HG03378 (cell line): ENCODE results near the gene GARRE1.

Experiments used
- ATAC-seq: cut with Tn5 transposase; IDR thresholded peaks from one replicate; pipeline ENCODE4 v1.9.1; 2021; ENCODE audit warnings: mild to moderate bottlenecking, moderate library complexity; ENCODE audit not compliant: unreplicated experiment

Gene GARRE1

DNA sequence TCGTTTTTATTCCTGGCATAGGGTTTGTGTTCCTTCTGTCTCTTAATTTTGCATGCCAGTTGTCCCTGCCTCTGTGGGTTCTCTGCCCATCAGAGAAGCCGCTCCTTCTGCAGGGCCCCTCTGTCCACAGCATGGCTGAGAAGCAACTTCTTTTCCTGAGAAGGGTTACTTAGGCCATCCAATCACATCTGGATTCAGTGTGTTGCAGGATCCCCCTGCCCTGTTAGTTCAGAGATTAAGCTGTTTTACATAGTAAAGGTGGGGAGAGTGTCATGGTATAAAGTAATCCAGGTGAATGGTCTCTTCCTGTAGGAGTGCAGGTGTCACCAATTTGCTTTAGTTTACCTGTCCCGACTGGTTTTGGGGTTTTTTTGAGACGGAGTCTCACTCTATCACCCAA, 22.9 kb upstream of the GARRE1 start:
- no peak for ATAC-seq

DNA sequence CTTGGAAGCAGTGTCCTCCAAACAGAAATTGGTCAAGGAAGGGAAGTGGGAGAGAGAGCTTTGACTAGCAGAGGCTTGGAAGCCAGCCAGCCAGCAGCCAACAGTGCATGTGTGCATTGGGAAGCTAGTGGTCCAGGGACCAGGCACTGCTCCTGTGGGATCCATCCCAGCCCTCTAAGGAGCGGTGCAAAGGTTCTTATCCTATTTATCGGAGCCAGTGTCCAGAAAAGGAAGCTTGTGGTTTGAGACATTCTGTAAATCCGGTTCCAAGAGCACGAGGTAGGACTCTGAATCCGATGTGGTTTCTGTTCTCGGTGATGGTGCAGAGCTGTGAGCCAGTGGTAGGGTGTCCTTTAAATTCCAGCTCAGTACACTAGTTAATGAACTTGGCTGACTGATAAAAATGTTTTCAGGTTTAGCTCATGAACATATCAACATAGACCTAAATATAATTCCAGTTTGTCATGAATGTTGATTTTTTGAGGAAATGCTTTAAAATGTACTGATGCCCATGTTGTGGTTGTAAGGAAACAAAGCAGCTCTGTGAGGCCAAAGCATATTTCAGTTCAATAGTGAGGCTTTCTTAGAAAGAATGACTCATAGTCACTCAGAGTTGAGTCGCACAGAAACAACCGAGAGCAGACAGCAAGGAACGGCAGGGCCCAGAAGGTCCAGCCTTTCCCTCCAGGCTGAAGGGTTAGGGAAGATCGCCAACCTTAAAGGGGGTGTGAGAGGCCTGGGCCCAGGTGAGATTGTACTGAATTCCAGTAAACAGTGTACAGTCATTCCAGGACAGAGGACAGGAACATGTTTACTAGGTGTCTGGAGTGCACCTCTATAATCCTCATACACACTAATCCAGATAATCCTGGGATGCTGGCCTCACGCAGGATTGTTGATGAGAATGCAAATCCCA, 21.5 kb upstream of the GARRE1 start:
- ATAC-seq: no peak

DNA sequence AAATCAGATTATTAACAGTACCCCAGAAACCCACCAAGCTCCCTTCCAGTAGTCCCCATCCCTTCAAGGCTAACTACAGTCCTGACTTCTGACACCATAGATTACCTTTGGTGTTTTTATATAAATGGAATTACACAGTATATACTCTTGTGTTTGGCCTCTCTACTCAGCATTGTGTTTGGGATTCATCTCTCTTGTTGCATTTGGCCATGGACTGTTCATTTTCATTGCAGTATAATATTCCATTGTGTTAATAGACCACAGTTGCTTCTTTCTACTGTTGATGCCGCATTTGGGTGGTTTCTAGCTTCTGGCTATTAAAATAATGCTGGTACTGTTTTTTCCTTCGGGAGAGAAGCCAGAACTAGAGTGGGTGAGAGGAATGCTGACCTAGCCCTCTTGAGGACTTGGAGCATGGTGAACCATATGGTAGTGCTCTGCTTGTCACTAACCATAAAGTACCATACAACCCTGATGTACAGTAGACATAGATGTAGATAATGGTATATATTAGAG, 18.9 kb upstream of the GARRE1 start:
- no peak for ATAC-seq

DNA sequence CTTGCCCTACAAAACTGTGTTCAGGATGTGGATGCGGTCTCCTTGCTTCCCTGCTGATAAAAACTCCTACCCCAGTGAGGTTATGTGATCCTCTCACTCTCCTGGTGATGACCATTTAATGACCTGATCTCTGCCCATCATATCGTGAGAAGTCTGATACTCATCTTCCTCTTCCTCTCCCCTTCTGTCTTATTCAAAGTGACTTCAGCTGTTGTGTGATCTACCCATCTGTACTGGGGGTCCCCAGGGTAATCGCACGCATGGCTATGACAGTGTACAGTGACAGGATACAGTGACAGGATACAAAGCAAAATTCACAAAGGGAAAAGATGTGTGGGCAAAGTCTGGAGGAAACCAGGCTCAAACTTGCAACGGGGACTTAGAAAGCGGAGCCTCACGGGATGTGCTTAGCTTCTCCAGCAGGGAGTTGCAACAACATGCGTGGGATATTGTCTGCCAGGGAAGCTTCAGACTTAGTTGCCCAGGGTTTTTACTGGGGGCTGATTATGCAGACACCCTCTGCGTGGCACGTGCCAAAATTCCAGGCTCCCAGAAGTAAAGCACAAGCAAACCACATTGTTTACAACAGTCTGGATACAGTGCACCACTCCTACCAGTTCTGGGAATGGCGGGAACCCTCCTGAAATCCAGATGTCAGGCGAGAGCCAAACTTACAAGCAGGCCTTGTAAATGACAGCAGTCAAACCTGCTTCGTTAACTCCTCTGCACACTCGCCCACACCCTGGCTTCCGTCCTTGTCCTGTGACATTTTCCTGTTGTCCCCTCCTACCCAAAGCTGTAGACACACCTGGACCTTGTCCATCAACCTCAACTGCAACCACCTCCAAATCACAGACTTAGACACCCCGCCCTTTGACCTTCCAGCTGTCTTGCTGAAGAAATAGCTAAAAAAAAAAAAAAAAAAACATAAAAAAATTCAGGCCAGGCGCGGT, 18.0 kb upstream of the GARRE1 start:
- no peak for ATAC-seq

DNA sequence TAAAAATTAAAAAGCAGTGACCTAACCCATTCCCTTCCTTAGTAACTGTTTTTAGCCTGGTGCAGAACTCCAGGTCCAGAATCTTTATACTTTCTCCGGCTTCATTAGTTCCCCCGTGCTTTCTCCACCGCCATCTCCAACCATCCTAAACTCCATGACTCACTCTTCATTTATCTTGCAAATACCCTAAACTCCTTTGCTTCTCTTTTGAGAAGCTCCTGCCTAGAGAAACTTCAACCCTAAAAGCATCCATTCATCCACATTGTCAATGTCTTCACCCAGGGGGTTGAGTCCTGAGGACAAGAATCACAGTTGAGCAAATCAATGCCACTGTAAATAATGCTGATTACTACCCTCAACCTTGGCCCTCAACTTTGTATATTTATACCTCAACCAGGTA, 17.1 kb upstream of the GARRE1 start:
- ATAC-seq: no peak

DNA sequence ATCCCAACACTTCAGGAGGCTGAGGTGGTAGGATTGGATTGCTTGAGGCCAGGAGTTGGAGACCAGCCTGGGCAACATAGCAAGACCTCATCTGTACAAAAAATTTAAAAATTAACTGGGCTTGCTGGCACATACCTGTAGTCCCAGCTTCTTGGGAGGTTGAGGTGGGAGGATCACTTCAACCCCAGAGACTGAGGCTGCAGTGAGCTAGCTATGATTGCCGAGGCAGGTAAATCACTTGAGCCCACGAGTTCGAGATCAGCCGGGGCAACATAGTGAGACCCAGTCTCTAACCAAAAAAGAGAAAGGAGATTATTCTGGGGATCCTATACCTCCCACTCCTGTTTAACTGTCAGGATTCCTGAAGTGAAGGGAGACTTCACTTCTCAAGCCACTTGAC, 16.4 kb upstream of the GARRE1 start:
- ATAC-seq: no peak

DNA sequence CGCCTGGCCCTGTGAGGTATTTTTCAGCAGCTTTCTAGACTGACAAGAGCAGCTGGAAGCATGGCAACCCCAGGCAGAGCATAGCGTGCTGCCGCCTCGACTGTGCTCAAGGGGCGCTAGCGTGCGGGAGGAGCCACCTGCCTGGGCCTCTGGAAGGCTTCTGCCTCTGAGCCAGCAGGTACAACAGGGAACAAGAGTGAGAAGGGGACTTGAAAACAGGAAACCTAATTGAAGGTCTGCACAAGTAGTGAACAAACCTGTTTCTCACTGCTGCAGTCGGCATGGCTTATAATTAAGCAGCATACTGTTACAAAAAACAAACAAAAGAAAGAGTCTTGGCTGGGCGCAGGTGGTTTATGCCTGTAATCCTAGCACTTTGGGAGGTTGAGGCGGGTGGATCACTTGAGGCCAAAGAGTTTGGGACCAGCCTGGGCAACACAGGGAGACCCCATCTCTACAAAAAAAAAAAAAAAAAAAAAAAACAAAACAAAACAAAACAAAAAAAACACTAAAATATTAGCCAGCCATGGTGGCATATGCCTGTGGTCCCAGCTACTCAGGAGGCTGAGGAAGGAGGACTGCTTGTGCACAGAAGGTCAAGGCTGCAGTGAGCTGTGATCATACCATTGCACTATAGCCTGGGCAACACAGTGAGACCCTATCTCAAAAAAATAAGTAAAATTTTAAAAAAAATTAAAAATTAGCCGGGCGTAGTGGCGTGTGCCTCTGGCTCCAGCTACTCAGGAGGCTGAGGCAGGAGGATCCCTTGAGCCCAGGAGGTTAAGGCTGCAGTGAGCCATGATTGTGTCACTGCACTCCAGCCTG, 12.6 kb upstream of the GARRE1 start:
- ATAC-seq: no peak

DNA sequence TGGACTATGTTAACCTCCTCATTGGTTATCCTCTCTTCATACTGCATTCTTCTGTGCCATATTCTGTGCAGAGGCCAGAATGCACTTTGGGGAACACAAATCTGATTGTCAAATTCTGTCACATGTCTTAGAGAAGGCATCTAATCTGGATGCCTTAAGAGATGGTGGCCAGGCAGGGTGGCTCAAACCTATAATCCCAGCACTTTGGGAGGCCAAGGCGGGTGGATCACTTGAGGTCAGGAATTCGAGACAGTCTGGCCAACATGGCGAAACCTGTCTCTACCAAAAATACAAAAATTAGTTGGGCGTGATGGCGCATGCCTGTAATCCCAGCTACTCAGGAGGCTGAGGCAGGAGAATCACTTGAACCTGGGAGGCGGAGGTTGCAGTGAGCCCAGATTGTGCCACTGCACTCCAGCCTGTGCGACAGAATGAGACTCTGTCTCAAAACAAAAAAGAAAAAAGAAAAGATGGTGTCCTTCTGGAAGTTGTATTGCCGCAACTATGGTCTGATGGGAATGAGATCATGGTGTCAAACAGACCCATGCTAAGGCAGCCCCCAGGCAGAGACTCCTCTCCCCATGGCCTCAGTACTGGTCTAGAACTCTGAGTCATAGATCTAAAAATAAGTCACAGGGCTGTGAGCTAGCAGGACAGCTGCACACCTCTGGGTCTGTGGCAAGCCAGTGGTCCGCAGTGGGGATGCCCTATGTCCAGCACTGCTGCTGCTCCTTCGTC, 11.0 kb upstream of the GARRE1 start:
- ATAC-seq: peak; percentile 53

DNA sequence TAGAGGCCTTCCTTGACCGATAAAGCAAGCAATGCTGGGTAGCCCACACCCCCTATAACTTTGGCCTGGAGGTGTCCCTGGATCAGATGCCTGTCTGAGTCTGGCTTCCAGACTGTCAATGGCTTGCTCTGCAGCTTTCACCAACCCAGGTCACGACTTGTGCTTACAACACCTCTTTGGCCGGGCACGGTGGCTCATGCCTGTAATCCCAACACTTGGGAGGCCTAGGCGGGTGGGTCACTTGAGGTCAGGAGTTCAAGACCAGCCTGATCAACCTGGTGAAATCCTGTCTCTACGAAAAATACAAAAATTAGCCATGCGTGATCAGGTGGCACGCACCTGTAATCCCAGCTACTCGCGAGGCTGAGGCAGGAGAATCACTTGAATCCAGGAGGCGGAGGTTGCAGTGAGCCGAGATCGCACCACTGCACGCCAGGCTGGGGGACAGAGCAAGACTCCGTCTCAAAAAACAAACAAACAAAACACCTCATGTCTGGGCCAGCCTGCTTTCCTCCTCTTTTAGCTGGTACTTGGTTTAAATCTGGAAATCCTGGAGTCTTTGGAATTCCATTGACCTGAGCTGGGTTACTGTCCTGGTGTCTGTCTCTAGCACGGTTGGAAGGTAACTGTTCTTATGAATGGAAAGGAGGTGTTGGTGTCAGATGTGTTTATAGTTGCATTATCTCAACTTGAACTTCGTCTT, 10.3 kb upstream of the GARRE1 start:
- no peak for ATAC-seq

DNA sequence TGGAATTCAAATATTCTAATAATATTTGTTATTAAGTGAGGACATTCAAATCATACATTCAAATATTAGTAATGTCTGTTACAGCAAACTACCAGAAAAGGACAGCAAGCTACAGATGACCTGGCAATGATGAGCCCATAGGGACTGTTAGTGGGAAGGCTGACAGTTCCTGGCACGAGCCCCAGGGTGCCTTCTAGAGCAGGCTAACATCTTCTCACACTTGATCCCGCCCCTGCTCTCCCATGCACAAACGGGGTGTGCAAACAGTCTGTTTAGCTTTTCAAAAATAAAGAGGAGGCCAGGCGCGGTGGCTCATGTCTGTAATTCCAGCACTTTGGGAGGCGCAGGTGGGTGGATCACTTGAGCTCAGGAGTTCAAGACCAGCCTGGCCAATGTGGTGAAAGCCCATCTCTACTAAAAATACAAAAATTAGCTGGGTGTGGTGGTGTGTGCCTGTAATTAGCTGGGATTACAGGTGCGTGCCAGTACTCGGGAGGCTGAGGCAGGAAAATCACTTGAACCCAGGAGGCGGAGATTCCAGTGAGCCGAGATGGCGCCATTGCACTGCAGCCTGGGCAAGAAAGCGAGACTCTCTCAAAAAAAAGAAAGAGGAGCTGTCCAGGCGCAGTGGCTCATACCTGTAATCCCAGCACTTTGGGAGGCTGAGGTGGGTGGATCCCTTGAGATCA, 9.6 kb upstream of the GARRE1 start:
- ATAC-seq: no peak

DNA sequence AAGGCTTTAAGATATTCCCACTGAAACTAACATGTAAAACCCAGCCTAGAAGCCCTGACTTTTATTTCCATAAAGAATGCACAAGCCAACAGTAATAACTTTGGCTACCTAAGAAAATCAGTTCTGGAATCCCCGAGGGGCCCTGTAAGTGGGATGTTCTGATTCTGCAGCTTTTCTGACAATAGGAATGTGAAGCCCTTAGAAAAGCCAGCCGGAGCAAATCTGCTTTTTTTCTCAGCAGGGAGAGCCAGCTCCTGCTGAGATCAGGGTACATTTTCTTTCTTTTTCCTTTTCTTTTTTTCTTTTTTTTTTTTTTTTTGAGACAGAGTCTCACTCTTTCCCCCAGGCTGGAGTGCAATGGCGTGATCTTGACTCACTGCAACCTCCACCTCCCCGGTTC, 8.0 kb upstream of the GARRE1 start:
- no peak for ATAC-seq

DNA sequence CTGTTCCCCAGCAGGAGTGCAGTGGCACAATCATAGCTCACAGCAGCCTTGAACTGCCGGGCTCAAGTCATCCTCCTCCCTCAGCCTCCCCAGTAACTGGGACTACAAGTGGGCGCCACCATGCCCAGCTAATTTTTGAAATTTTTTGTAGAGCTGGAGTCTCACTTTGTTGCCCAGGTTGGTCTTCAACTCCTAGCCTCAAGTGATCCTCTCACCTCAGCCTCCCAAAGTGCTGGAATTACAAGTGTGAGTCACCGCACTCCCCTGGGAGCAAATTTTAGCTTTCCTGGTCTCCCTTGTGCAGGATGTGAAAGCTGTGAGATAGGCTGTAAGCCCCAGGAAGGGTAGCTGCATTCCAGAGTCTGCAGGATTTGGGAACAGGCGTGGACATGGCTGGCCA, 5.4 kb upstream of the GARRE1 start:
- ATAC-seq: no peak

DNA sequence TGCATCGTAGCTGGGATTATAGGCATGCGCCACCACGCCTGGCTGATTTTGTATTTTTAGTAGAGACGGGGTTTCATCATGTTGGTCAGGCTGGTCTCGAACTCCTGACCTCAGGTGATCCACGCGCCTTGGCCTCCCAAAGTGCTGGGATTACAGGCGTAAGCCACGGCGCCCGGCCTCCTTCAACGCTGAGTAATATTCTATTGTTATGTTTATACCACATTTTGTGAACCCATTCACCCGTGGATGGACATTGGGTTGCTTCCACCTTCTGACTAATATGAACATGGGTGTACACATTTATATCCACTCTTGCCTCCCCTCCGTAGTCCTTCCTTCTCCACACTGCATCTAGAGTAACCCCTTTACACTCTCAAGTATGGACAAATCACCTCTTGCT, 1.2 kb upstream of the GARRE1 start:
- peak; percentile 14 for ATAC-seq

DNA sequence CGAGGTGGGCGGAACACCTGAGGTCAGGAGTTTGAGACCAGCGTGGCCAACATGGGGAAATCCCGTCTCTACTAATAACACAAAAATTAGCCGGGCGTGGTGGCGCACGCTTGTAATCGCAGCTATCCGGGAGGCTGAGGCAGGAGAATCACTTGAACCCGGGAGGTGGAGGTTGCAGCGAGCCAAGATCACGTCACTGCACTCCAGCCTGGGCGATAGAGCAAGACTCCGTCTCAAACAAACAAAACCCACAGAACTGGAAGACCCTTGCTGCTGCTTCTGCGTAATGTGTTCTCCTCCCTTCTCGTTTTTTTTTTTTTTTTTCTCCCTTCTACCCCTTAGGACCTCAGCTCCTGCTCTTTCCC, 691 bp upstream of the GARRE1 start:
- ATAC-seq: peak; percentile 15

DNA sequence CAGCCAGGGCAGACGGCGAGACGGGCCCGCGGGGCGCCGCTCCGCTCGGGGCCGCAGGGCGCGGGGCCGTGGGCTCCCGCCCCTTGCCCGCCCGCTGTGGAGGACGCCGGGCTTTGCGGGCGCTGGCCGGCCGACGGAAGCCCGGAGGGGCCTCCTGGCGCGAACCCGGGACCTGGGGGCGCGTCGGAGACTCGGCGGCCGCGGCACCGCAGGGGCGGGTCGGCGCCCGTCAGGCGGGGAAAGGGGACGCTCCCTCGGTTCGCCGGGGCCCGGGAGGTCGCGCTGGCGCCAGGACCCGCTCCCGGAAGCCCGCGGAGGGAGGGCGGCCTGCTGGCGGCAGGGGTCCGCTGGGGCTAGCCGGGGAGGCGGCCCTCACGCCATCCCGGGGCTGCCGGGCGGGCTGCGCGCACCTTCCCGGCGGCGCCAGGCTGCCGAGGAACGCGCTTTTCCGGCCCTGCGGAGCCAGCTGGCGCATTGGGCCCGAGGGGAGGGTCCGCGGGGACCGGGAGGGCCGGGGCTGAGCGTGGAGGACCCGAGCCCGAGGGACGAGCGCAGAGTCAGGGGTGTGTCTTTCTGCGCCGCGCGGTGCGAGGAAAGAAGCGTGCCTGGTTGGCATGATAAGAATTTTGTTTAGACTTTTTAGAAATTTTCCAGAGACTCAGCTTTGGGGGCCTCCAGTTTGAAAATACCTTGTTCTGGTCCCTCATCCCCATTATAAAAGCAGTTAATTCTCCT, 511 bp downstream of the GARRE1 start:
- ATAC-seq: peak; percentile 18

DNA sequence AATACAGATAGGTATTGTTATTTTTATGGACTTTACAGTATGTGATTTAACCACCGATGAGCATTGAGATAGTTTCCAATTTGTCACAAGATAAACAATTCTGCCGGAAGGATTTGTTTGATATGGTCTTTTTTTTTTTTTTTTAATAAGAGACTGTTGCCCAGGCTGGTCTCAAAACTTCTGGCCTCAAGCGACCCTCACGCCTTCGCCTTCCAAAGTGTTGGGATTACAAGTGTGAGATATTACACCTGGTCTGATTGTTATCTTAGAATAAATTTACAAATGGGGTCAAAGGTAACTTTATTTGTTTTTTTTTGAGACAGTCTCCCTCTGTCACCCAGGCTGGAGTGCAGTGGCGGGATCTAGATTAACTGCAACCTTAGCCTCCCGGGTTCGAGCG, 1.2 kb downstream of the GARRE1 start:
- no peak for ATAC-seq

DNA sequence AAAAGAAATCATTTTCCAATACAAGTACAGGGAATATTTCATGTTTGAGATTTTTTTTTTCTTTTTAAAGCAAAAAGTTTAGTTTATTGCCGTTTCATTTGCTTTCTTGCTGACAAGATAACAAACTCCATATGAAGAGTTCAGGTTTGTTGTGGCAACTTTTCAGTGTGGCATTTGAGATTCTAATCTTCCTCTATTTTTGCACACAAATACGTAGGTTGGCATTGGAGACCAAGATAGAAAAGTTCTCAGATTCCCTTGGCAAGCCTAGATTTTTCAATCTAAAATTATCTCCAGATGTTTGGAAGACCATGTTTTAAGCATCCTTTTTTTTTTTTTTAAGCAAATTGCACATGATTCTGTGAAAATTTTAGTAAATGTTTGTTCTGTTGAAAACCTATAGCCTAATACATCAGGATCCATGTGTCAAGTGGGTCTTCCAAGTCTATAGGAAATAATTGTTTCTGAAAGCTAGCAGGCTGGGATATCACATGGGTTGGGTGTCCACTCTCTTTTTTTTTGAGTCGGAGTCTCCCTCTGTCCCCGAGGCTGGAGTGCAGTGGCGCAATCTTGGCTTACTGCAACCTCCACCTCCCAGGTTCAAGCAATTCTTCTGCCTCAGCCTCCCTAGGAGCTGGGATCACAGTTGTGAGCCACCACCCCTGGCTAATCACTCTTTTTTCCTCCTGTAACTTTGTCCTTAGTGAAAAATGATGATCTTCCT, 2.6 kb downstream of the GARRE1 start:
- ATAC-seq: no peak

DNA sequence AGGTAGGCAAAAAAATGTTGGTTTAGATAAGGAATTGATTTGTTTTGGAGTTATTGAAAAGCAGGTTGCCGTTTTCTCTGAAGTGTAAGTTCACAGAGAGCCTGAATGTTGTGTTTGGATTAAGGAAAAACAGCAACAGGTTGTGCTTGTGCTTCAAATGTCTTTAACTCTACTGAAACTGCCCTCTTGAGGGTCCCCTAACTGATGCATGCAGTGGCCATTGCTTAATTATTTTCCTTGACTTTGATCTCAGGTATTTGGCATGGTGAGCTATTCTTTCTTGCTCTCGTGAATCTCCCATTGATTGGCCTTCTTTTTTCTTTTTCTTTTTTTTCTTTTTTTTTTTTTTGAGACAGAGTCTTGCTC, 3.2 kb downstream of the GARRE1 start:
- ATAC-seq: no peak
